Hippocampal formation (tissue), 2 donors: ENCODE results near the gene PLA1A.

ENCODE experiments used
- DNase-seq, 2 donors: peaks; one replicate each; lab custom pipeline; 2025; lab: John Stamatoyannopoulos, UW

Gene PLA1A

DNA sequence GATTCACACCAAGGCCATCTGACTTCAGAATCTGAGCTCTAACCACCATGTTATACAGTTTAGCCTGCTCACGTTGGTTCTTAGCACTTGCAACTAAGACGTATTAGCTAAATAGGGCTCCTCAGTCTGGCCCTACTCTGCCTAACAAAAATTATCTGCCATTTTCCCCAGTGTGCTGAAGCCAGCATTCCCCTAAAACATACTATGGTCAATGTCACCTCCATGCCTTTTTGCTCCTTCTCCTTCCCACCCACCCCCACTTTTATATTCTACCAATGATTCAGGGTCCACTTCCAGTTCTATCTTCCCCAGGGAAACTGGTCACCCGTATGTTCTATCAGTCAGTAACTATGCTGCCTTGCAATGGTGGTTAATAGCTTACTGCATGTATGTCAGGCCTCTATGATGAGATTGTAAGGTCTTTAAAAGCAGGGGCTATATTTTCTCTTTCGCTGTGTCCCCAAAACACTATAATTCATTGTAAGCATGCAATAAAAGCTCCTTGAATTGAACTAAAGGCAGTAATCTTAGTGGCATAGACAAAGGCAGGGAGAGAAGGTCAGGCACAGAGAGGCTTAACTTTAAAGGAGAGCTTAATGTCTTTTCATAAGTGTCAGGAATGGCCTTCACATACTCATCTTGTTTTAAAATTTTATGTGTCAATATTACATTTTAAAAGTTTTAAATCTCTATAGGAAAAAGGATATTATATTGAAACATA lies 39.4 kb downstream of the PLA1A start:
- DNase-seq = no peak

DNA sequence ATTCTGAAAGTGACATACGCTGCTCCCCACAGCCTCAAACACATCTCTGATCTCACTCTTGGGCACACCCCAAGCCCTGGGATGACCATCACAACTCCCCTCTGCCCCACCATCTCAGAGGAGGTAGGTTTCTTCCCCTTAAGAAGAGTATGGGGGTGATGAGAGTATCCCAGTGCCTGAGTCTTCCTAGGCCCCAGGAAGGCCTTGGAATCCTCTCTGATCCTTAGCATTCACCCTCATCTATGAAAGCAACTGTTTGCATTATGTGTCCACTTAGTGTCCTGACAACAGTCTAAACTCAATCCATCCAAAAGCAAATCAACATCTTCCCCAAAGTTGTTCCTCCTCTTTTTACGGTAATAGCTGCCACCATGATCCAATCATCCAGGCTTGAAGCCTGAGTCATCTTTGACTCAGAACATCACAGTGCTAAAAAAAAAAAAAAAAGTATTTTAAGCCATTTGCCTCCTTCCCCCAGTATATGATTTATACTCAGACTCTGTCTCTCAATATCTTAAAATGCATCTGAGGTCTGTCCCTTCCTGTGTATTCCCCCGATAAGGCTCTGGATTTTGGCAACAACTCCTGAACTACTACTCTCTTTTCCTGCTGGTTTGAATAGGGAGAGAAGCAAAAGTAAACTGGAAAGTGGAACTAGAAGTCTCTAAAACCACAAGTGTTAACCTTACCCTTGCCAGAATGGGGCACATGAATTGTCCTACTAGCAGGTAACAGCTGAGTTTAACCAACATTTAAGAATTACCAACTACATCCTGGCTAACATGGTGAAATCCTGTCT lies 40.2 kb downstream of the PLA1A start:
- no peak for DNase-seq

DNA sequence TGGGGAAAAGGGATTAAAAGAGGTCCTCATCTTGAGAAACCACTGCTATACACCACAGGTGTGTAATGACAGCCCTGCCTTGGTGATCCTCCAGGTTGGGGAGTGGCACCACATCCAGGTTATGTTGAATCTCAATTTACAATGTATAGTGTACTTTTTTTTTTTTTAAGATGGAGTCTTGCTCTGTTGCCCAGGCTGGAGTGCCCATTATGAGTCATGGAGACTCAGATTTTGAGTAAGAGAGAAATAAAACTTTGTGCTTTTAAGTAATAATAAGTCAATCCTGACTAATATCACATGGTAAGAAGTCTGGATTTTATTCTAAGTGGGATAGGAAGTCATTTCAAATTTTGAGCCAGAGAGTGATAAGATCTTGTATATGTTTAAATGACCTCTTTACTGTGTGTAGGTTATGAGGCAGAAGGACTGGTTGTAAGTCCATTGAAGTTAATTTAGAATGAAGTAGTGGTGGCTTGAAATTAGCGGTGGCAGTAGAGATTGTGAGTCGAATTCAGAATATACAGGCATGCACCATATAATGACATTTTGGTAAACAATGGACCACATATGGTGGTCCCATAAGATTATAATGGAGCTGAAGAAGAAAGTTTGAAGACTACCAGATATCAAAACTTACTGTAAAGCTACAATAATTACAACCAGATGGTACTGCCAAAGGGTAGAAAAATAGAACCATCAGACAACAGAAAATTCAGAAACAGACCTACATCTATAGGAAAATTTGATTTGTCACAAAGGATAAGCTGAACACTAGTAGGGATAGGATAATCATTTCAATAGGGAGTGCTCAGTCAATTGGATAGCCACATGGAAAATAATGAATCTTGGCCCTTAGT lies 42.0 kb downstream of the PLA1A start:
- no peak for DNase-seq

GRCh38 chr3:119641416-119641815 lies 43.7 kb downstream of the PLA1A start:
- no peak for DNase-seq

- no peak for DNase-seq
Measured at GRCh38 chr3:119642746-119643473, 45.2 kb downstream of the PLA1A start.

DNA sequence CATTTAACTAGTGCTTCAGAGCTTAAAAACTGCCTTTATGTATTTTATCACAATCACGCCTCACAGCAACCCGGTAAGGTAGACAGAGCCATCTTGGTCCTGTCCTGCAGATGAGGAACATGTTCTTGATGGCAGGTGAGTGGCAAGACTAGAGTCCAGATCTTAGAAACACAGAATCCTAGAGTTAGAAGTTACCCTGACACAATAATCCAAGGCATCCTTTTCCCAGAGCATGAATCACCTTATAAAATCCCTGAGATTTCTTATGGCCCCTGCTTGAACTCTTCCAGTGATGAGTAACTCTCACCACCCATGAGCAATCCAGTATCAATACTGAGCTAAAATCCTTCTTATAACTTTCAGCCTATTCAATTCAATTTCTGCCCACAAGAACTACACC lies 45.8 kb downstream of the PLA1A start:
- DNase-seq = no peak

- DNase-seq = no peak
Measured at GRCh38 chr3:119644481-119644880, 46.8 kb downstream of the PLA1A start.

DNA sequence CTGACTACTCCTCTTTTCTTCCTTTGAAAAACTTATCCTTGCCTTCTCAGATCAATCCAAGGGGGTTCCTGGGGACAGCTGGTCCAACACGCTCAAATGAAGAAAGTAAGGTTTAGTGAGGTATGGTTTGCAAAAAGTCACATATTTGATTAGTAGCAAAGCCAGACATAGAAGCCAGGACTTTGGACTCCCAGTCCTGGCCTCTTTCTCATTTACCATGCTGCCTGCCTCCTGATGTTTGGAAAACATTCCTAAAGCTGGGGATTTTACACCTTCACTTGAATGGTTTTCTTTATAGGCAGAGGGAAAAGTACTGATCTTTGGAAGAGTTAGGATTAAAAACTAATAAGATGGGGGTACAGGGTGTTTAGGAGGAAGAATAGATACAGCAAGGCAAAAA lies 48.1 kb downstream of the PLA1A start:
- no peak for DNase-seq

GRCh38 chr3:119647171-119647570 lies 49.5 kb downstream of the PLA1A start:
- no peak for DNase-seq

DNA sequence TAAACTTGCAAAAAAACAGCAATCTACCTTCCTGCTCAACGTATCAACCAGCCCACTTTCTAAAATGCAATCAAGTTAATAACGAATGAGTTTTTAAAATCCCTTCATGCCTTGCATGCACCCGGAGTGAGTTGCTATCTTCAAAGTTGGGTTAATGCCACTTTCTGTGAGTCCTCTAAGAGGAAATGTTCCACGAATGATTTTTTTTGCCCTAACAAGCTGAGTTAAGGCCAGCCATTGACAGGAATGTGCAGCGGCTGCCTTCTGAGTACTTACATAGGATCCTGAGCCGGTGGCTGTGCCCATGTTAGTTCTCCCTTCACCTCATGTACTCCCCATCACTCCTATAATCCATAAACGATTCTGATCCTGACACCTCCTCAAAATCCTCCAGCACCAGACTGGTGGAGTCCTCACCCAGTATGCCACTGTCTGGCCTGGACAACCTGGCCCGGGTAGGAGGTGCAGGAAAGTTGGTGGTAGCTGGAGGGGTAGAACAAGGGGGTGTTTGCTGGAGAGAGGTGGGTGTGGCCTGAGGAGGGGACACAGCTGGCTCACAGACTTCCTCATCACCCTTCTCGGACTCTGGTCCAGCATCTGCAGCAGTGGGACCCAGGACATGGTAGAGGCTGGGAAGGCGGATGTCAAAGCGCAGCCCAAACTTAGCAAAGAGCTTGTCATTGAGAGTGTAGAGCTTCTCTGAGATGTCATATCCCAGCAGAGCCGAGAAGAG lies 50.3 kb downstream of the PLA1A start:
- no peak for DNase-seq

- no peak for DNase-seq
Measured at GRCh38 chr3:119649761-119650160, 52.1 kb downstream of the PLA1A start.

GRCh38 chr3:119652306-119653033 lies 54.8 kb downstream of the PLA1A start:
- no peak for DNase-seq

DNA sequence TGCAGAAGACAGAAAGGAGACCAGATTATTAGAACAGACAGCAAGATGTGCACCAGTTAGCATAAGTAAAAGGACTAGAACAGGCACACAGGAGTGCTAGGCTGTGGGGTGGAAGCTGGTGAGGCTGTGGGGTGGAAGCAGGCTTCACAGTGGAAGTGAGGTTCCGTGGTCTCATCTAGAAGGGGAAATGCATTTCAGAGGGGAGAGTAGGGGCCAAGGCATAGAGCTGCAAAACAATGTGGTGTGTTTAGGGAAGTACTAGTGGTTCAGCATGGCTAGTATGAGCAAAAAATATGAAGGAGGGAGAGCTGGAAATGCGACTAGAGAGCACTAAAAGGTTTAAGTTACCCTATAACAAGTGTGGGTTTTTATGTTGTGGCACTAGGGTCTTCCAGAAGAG lies 56.2 kb downstream of the PLA1A start:
- DNase-seq = no peak

GRCh38 chr3:119657887-119658702 lies 60.4 kb downstream of the PLA1A start:
- DNase-seq = peak in 1 of 2 donors; percentile 7

DNA sequence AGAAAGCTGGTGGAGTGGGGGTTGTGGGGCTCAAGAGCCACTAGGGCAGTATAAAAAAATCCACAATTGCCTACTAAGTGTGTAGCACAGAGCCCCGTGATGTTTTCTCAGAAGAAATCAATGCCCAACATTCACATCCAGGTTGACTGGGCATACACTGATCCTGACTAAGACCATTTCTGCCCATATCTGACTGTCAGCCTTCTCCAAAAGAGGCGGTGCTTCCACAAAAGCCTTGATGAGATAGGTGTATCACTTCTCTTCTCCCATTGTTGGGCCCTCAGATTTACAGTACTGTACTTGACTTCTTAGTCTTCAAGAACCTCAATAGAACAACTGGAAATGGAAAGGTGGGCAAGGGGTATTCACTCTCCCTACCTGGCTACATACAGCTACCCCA lies 61.3 kb downstream of the PLA1A start:
- DNase-seq = no peak

- DNase-seq = no peak
Measured at GRCh38 chr3:119659606-119660291, 62.1 kb downstream of the PLA1A start.

GRCh38 chr3:119660474-119661440 lies 63.1 kb downstream of the PLA1A start, which contains the start of gene POPDC2:
POPDC2 (minus strand) TSS chr3:119660589; CDS start chr3:119660423, 166 bp downstream.
- no peak for DNase-seq
